Natural killer cell (primary cell): ENCODE results near the gene INMT. TPM values are rescaled to one million over a fixed set of nuclear protein-coding genes. Genes with fewer than 3 reads are reported as not detected.

Source experiments
- ATAC-seq, 3 donors: fragments of 150-1000 bp in 2 of 3; fragments of 200-7000 bp in 1 of 3; cut with Tn5 transposase; 1 replicate in 1 of 3; 2 replicates in 2 of 3; pipeline ENCODE4 v1.10.0; 2021; ENCODE audit warnings: mild to moderate bottlenecking in 2 of 3, moderate library complexity in 2 of 3
- DNase-seq, 2 donors: peaks; one replicate each; pipeline versions ENCODE4 v3.0.0 to v3.0.0-alpha.2; 2013 to 2021; ENCODE audit warnings: mixed read lengths in 1 of 2
- H3K27ac ChIP-seq: one replicate; pipeline ENCODE4 v1.5.1; 2013; ENCODE audit warnings: mild to moderate bottlenecking, low read length
- H3K27me3 ChIP-seq: one replicate; pipeline ENCODE4 v1.6.1; 2013; ENCODE audit warnings: low read length; ENCODE audit not compliant: control insufficient read depth, insufficient read depth
- H3K36me3 ChIP-seq: one replicate; pipeline ENCODE4 v1.6.1; 2013; ENCODE audit warnings: low read length; ENCODE audit not compliant: control insufficient read depth, insufficient read depth
- H3K4me1 ChIP-seq: one replicate; pipeline ENCODE4 v1.6.1; 2013; ENCODE audit warnings: low read length; ENCODE audit not compliant: control insufficient read depth, insufficient read depth
- H3K4me3 ChIP-seq: one replicate; pipeline ENCODE4 v1.5.1; 2013; ENCODE audit warnings: low read length
- H3K9me3 ChIP-seq: one replicate; pipeline ENCODE4 v1.6.1; 2013; ENCODE audit warnings: low read length; ENCODE audit not compliant: control insufficient read depth, insufficient read depth
- H3K27ac Mint-ChIP-seq, 2 donors: one replicate each; pipeline ENCODE4 v1.8.0; 2022; ENCODE audit warnings: mild to moderate bottlenecking in 2 of 2, mixed read lengths in 2 of 2, moderate library complexity in 1 of 2
- H3K27me3 Mint-ChIP-seq, 2 donors: one replicate each; pipeline ENCODE4 v1.8.0; 2022; ENCODE audit warnings: low read depth in 2 of 2, mixed read lengths in 2 of 2
- H3K36me3 Mint-ChIP-seq: one replicate; pipeline ENCODE4 v1.8.0; 2022; ENCODE audit warnings: mixed read lengths
- H3K4me1 Mint-ChIP-seq, 2 donors: one replicate each; pipeline ENCODE4 v1.8.0; 2022; ENCODE audit warnings: mixed read lengths in 2 of 2
- H3K4me3 Mint-ChIP-seq: one replicate; pipeline ENCODE4 v1.8.0; 2022; ENCODE audit warnings: mild to moderate bottlenecking, moderate library complexity, mixed read lengths
- H3K9me3 Mint-ChIP-seq, 2 donors: one replicate each; pipeline ENCODE4 v1.8.0; 2022; ENCODE audit warnings: mixed read lengths in 2 of 2
- CTCF ChIP-seq: fragments of 200-600 bp; IDR thresholded peaks from one replicate; pipeline ENCODE4 v1.8.0; 2022; ENCODE audit warnings: antibody characterized with exemption
- WGBS: methylation state at CpG from one replicate; pipeline ENCODE4 v1.1.7; 2013; ENCODE audit warnings: missing lambda C conversion rate; ENCODE audit not compliant: insufficient coverage; 5-methylcytosine and 5-hydroxymethylcytosine counted together
- intact Hi-C: fragments of 100-400 bp; cut with micrococcal nuclease; formaldehyde crosslinking; loops from one replicate; pipeline ENCODE4 v1.14.2; 2022
- total RNA-seq, 4 donors: library from RNA; stranded (reverse); fragments of 120-200 nt in 1 of 4; gene quantifications; one replicate each; pipeline versions ENCODE4 v1.2.3 to v1.2.4, GENCODE V29; 2013 to 2022

The INMT gene
- total RNA-seq, 3 donors from 2014 or later (not counting 1 experiment from before 2014, with no cell fraction given) = 0.56 to 1.0 TPM; not detected in 1

GRCh38 chr7:30796105-30796869 is 44.4 kb downstream of the INMT start:
- no peak for ATAC-seq
- Histone ChIP-seq H3K36me3 (no peaks in the 10 kb centered on the region), H3K27me3 (no peaks in the 10 kb centered on the region), H3K4me1 (no peaks in the 10 kb centered on the region), H3K4me3 (no peak overlapping the region), H3K9me3 (no peaks in the 10 kb centered on the region), H3K27ac (no peak overlapping the region)
- no peak for TF ChIP-seq CTCF
- no peaks in the 10 kb centered on the region for H3K36me3 Mint-ChIP-seq
- H3K27ac Mint-ChIP-seq = no peak overlapping the region
- 50% methylated on average over 1 of the region's 1 CpG for WGBS
- H3K4me1 Mint-ChIP-seq = peaks cover 0 to 9% of the 10 kb centered on the region in 2 donors
- no peak overlapping the region for H3K4me3 Mint-ChIP-seq
- no peak for DNase-seq
- H3K9me3 Mint-ChIP-seq = no peaks in the 10 kb centered on the region
- H3K27me3 Mint-ChIP-seq = no peaks in the 10 kb centered on the region
- intact Hi-C loops = no loop called here

GRCh38 chr7:30797176-30798040 is 45.5 kb downstream of the INMT start:
- WGBS = 92% methylated on average over 7 of the region's 8 CpGs
- intact Hi-C loops = no loop called here
- ATAC-seq = no peak
- no peaks in the 10 kb centered on the region for H3K9me3 ChIP-seq
- DNase-seq = no peak
- H3K4me3 ChIP-seq = no peak overlapping the region
- Mint-ChIP-seq H3K27me3 (no peaks in the 10 kb centered on the region), H3K4me1 (peaks cover 0 to 9% of the 10 kb centered on the region in 2 donors), H3K9me3 (no peaks in the 10 kb centered on the region), H3K4me3 (no peak overlapping the region), H3K27ac (no peak overlapping the region), H3K36me3 (no peaks in the 10 kb centered on the region)
- H3K27me3 ChIP-seq = no peaks in the 10 kb centered on the region
- no peaks in the 10 kb centered on the region for H3K36me3 ChIP-seq
- H3K4me1 ChIP-seq = no peaks in the 10 kb centered on the region
- no peak for TF ChIP-seq CTCF
- H3K27ac ChIP-seq = no peak overlapping the region

GRCh38 chr7:30799206-30799975 is 47.5 kb downstream of the INMT start:
- no peaks in the 10 kb centered on the region for H3K27me3 Mint-ChIP-seq
- no peak overlapping the region for H3K4me3 Mint-ChIP-seq
- H3K4me1 ChIP-seq = no peaks in the 10 kb centered on the region
- H3K9me3 Mint-ChIP-seq = no peaks in the 10 kb centered on the region
- 88% methylated on average over 2 of the region's 2 CpGs for WGBS
- H3K27ac Mint-ChIP-seq = no peak overlapping the region
- no peaks in the 10 kb centered on the region for H3K36me3 Mint-ChIP-seq
- intact Hi-C loops = no loop called here
- no peak overlapping the region for H3K4me3 ChIP-seq
- H3K9me3 ChIP-seq = no peaks in the 10 kb centered on the region
- no peak for ATAC-seq
- no peaks in the 10 kb centered on the region for H3K27me3 ChIP-seq
- H3K27ac ChIP-seq = no peak overlapping the region
- no peaks in the 10 kb centered on the region for H3K36me3 ChIP-seq
- peaks cover 0 to 9% of the 10 kb centered on the region in 2 donors for H3K4me1 Mint-ChIP-seq
- no peak for DNase-seq
- TF ChIP-seq CTCF = no peak
